HG03066 (cell line): ENCODE measurements around the gene KRTAP5-5.
"Not testable (repeated sequence)": the region's sequence is repeated elsewhere in the genome, so short reads cannot be mapped to it uniquely, and the experiment has no call there.

Source experiments
- ATAC-seq: cut with Tn5 transposase; IDR thresholded peaks from one replicate; pipeline ENCODE4 v1.9.1; 2021; ENCODE audit warnings: low read depth; ENCODE audit not compliant: unreplicated experiment

KRTAP5-5 gene

DNA sequence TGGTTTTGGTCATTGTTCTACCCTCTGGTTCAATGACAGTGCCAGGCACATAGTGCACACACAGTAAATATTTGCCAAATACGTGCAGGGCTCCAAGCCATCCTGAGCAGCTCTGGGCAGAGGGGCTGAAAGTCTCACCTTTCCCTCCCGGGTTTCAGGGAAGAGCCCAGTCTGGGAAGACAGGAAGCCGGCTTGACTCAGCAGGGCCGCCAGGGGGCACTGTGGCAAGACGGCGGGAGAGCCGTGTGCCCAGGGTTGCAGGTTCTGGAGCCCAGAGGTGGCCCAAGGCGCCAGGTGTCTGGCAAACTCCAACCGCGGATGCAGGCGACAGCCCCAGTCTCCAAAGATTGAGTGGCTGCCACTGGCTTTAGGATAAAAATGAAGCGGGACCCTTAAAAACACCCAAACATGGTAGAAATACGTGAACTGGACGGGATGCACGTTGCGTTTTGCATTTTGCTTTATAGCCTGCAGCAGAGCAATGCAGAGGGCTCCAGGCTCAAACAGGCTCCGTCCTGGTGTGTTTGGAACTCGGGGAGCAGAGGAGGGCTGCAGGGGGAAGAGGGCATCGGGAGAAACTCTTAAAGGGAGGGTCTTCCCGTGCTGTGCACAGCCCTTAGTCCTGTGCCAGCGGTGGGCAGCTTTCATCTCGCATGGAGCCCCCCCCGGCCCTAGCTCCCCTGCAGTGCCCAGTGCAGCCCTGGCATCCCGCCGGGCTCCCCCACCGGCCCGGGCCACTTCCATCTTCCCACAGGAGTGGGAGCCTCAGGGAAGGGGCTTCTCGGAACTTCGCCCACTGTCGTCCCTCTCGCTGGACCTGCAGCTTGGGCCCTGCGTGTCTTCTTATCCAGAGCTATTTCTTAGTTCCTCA, 10.7 kb downstream of the KRTAP5-5 start:
- ATAC-seq, result no peak

DNA sequence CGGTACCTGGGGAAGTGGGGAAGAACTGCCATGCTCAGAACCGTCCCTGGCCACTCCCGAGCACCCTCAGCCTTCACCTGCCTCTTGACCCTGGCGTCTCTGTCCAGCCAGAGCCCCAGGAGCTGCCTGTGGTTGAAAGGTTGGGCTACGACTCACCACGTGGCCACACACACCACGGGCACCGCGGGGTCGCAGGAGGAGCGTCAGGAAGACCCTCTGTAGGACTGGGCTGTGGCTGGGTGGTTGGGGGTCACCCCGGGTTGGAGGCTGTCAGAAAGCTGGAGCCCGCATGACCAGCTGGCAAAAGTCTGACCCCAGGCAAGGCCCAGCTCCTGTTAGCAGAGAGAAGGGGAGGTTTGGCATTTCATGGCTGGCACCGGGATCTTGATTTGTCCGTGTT, 11.5 kb downstream of the KRTAP5-5 start:
- ATAC-seq, result no peak

DNA sequence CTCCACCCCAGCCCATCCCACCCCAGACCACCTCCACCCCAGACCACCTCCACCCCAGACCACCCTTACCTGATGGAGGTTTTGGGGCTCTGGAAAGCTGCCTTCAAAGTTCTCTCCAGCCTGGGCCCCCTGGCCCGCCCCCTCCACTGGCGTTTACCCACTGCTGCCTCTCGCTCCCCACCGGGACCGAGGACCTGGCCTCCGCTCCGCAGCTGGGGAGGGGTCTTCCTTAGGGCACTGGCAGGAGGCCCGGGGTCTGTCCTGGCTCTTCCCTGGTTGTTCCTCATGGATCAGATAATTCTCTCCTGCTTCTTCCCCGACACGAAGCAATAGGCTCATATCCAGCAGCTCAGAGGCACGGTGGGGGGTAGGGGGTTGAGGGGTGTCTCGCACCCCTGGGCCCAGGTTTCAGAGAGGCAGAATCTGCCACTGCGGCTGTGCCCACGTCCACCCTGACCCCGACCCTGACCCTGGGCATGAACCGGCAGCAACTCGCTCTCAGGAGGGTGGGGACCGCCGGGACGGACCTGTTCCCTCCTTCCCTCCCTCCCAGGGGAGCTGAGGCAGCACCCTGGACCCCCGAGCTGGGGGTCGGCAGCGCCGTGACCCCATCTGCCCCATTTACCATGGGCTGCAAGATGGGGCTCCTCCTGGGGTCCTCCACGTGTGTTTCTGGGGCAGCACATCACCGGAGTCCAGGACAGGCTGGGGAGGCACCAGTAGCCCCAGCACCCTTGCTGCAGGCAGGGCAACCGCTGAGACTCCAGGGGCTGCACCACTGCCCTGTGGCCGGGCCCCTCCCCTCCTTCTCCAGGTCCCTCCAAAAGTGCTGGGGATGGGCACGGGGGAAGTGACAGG, 12.9 kb downstream of the KRTAP5-5 start:
- ATAC-seq, result no peak

DNA sequence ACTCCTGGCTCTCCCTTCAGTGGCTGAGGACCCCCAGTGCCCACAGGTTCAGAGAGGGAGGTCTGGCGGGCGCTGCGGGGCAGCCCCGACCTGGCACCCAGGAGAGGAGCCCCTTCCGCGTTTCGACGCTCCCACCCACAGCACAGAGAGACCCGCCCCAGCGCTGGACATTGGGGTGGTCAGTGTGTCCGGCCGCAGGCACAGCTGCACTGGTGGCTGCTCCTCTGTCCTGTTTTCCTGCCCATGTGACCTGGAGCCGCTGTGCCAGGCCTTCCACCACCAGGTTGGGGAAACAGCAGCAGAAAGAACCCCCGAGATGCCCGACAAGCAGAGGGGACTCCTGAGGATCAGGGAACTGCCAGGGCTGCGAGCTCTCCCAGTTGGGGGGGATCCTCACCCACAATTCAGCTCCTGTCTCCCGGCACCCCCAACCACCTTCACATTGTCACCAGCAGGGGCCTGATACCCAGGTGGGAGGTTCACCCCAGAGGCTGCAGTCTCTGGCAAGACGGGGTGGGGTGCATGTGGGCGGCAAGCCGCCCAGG, 13.6 kb downstream of the KRTAP5-5 start:
- ATAC-seq, result no peak

DNA sequence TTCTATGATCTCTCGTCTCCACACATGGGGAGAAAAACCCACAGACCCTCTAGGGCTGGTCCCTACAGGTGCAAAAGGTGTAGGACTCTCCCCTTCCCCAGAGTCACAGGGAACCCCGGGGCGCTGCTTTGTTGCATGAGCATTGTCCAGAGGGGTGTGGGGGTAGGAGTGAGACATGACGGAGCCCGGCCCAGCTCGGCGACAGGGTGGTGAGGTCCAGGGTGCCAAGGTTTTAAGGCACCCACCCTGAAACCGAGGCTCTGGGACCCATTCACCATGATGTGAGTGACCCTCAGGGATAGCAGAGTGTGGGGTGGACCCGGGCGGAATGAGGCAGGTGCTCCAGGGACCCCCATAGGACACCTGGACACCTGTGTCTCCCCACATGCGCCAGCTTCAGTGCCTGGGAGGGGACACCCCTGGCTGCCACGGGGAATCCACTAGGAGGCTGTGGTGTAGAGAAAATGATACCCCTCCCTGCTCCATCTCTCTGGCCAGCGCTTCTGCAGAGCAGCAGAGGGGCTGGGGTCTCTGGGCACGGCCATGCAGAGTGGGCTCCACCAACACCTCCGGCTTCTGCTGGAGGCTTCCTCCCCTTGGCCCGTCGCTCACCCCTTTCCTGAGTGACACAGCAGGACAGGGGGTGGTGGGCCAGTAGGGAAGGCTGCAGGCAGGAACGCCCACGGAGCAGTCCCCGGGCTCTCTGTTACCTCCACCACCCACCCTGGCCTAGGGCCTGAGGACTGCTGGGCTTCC, 15.2 kb downstream of the KRTAP5-5 start:
- ATAC-seq, result no peak

DNA sequence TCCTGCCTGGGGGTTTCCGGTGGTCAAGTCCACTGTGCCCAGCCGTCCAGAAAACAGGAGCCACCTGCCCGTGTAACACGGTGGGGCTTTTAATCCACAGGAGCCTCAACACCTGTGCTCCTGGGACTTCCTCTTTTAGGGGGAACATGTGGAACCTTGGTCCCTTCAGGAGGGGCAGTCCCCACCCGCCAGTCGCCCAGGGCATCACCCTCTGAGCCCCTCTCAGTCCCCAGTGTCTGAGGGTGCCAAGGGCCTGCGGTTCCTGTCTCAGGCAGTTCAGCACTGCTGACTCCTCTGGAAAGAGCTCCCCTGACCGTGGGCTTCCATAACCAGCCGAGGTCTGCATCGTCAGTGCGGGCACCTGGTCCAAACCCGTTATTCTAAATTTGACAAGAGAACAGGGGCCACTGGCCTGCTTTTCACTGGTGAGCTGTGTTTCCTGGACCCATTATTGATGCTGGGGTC, 15.8 kb downstream of the KRTAP5-5 start:
- no peak for ATAC-seq

DNA sequence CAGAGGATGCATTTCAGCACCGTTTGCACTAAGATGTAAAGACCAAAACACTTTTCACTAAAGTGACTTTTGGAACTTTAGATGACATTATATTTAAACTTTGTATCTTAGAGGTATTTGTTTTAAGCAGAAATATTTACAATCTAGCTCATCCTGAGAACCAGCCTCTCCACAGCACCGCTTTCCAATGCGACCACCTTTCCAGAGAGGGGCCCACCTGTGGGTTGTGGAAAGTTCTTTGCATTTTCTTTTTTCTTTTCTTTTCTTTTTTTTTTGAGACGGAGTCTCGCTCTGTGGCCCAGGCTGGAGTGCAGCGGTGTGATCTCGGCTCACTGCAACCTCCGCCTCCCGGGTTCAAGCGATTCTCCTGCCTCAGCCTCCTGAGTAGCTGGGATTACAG, 17.0 kb downstream of the KRTAP5-5 start:
- not testable (repeated sequence) for ATAC-seq

DNA sequence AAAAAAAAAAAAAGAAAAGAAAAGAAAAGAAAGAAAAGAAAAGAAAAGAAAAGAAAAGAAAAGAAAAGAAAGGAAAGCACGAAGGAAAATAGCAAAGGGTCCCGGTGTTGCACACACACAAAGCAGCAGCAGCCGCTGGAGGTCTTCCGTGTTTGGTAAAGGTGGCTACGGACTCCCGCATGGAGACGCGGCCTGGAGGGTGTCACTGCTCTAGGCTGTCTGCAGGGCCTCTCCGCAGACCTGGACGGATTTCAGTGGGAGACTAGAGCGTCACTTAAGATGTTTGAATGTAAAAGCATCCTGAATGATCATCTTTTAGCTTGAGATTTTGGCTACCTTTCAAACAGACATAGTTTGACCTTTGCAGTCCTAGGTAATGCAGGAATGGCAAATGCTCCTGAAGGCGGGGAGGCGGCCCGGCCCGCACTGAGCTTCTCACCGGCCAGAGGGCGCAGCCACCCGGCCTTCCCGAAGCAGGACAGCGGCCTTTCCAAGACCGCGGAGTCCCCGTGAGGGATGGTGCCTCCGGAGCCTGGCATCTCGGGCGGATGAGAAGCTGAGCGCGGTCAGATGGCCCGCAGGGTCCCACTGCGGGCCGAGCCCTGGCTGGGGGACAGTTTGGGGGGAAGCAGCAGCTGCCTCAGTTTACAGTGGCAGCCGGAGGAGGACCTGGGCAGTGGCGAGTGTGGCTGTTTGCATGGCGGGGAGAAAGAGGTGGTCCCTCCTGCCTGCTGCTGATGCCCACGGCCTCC, 18.5 kb downstream of the KRTAP5-5 start:
- ATAC-seq, result no peak

DNA sequence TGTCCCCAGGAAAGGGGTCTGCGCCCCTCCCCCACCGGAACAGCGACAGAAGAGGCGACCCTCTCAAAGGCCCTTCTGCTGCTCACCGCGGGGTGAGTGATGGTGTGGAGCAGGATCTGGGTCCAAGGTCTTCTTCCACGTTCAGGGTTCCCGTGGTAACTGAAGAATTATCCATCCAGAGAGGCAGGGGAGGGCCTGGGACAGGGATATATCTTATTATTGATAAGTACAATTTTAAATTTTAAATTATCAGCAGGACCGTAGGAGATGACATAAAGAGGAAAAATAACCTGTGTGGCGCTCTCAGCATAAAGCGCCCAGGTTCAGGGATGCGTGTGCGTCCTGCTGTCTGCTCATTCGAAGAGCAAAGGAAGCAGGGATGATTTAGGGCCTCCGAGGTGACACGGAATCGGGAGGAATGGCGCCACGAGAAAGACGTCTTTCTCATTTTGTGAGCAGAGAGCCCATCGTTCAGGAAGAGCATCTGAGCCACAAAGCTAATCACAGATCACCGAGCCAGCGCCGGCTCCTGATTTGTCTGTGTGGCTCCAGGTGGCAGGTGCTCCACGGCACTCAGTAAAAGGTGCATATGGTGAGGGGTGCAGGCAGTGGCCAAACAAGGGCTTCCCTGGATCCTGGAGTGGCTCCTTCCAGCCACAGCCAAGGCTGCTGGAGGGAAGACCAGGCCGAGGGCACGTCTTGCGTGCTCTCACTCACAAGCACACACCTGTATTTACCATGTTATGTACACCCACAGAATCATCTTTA, 19.3 kb downstream of the KRTAP5-5 start:
- no peak for ATAC-seq

DNA sequence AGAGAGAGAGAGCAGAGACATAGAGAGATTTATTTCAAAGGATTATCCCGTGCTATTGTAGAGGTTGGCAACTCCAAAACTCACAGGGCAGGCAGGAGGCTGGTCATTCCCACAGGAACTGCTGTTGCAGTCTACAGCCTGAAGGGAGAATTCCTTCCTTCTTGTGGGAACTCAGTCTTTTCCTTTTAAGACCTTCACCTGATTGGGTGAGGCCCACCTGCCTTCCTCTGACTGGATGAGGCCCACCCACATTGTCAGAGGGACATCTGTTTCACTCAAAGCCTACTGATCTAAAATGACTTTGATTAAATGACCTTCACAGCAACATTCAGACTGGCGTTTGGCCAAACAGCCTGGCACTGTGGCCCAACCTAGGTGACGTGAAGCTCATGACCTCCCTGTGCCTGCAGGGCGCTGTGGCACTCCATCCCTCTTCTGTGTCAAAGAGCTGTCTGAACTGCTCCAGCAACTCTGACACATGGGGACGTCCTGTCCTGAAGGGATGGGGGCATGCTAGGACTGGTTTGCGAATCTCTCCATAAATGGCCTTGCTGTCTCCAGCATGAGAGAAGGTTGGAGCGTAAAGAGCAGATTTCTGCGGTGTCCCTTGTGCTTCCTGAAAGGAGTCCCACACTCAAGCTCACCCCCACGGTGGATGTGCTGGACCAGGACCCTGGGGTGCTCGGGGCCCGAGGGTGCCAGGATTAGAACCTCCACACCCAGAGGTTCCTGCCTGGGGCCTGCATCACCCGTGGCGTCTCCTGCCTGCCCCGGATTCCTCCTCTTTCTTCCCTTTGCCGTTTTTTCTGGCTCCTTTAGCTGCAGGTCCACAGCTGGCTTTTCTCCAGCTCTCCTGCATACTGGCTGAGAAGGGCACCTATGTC, 20.7 kb downstream of the KRTAP5-5 start:
- ATAC-seq, result no peak

DNA sequence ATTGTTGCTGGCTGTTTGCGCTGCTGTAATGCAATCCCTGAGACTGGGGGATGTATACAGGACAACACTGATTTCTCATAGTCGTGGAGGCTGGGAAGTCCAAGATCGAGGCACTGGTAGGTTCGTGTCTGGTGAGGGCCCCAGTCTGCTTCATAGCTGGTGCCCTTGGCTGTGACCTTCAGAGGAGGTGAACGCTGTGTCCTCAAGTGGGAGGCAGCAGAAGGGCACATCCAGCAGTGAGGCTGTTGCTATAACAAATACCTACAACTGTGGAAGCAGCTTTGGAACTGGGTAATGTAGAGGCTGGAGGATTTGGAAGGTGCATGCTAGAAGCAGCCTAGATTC, 21.3 kb downstream of the KRTAP5-5 start:
- no peak for ATAC-seq

DNA sequence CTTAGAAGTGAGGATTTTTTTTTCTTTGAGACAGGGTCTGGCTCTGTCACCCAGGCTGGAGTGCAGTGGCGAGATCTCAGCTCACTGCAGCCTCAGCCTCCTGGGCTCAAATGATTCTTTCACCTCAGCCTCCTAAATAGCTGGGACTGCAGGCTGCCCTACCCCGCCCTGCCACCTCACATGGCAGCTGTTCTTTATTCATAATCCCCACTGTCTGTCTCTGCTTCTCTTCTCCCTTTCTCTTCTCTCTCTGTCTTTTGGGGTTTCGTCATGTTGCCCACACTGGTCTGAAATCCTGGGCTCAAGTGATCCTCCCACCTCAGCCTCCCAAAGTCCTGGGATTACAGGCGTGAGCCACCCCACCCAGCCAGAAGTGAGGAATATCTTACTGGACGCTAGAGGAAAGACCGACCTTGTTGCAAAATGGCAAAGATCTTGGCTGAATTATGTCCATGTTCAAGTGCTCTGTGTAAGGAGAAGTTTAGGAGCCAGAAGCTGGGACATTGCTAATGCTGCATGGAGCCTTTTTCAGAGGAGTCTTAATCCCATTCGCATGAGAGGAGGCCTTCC, 21.9 kb downstream of the KRTAP5-5 start:
- no peak for ATAC-seq

DNA sequence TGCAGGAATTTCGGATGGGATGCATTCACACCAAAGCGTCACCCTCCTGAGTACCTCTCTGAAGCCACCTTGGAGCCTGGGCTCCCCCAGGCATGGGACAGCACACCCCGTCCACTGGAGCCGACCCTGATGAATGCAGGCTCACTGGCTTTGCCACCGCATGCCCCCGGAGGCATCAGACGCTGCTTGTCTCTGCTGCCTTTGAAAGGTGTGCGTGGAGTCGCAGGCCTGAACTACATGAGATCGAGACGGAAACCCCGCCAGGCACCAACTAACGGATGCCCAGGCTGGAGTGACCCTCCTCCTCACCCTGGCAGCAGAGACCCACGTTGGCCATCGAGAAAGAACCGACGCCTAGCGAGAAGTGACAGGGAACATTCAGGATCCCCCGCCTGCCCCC, 22.5 kb downstream of the KRTAP5-5 start:
- no peak for ATAC-seq

DNA sequence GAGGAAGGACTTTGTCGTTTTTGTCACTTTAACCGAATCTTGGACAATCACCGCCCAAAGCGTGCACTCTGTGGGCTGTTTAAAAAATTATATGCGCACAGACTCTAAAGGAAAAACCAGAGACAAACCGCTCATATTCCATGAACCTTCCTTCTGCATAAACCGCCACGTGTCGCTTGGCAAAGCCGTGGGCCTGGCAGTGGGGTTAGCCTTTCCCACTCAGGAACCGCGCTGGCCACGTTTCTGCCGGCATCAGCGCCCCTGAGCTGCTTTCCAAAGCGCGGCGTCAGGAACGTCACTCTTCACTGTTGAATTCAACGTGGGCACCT, 22.8 kb downstream of the KRTAP5-5 start:
- no peak for ATAC-seq

DNA sequence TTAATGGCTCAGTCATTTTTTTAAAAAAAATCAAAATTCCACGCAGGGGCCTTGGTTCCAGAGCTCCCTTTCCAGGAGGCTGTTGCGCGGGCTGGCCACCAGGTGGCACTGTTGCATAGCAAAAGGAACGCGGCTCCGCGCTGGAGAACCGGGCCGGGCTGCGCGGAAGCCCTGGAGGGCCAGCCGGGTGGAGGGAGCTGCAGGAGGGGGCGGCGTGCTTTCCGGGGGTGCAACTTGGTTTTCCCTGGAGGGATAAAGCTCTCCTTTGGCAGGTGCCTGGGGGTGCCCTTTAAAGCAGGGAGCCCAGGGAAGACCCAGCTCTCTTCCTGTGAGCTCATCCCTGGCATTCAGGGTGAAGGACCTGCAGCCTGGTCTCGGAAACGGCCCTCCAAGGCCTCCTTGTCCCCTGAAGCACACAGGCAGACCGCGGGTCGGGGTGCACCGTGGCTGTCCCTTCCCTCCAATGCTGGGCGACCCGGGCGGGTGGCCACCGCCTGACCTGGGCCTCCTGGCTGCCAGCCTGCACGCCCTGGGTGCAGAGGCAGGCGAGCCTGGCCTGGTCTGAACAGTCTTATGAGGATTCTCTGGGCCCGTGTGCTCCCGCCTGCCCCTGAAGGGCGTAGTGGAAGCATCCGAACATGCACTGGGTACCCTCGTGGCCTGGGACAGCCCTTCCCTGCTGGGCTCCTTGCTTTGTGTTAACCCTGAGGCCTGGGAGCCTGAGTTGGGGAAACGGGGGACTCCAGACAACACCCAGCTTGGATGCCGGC, 23.4 kb downstream of the KRTAP5-5 start:
- ATAC-seq, result no peak

DNA sequence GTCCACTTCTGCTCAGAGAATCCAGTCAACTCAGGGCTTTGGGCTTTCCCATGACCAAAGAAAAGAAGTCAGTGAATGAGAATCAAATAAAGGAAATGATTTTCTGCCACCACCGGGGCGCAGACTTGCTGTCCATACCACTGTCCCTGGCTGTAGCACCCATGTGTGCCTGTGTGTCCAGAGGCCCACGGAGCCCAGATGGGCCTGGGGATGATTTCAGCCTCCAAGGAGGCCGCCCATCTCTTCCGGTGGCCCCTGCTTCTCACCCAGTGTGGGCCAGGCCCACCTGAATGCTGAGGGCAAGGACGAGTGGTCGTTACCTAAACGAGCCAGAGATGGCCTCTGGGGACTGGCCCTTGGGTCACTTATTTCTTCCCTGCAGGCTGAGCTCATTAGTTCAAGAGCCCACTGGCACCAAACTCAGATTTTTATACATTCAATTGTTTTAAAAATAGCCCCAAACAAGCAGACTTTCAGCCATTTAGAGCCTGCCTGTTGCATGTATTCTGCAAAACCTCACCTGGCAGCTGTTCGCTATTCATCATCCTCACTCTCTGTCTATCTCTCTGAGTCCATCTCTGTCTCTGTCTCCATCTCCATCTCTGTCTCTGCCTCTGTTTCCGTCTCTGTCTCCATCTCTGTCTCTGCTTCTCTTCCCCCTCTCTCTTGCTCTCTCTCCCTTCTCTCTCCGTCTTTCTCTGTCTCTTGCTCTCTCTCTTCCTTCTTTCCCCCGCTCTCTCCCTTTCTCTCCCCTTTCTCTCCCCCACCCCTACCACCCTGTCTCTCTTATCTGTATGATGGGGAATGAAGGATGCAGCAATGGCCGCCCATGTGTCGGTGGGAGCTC, 24.2 kb downstream of the KRTAP5-5 start:
- ATAC-seq, result no peak
